ENCODE measurements around the gene DLGAP1. TPM values are rescaled to one million over a fixed set of nuclear protein-coding genes. Genes with fewer than 3 reads are reported as not detected.

The DLGAP1 gene
- total RNA-seq, 4 donors from 2014 or later = 0.13 to 6.2 (median 0.53) TPM

GRCh38 chr18:3492721-3493120, 962.4 kb downstream of the DLGAP1 start:
- ATAC-seq = no peak
- in situ Hi-C loops (cut with MboI; ENCODE audit: low sequenced_read_pairs in 4 of 4) = no loop called here

GRCh38 chr18:3491981-3492555, 963.0 kb downstream of the DLGAP1 start:
- ATAC-seq = no peak
- no peak overlapping the region for H3K4me3 ChIP-seq
- H3K27me3 ChIP-seq = no peaks in the 10 kb centered on the region
- DNase-seq = no peak
- intact Hi-C loops (cut with DNase I; ENCODE audit: low total_unique reads) (no loop called here), in situ Hi-C loops (cut with MboI; ENCODE audit: low sequenced_read_pairs in 4 of 4) (no loop called here)
- TF ChIP-seq POLR2A (IDR thresholded peaks at IDR 0.05) (no peak), CTCF (IDR thresholded peaks at IDR 0.05 in 4 of 5, conservative IDR thresholded peaks at IDR 0.05 in 1 of 5) (no peak)
- H3K27ac ChIP-seq = no peak overlapping the region
- H3K9me3 ChIP-seq = no peaks in the 10 kb centered on the region
- no peaks in the 10 kb centered on the region for H3K4me1 ChIP-seq
- no peaks in the 10 kb centered on the region for H3K36me3 ChIP-seq

More at GRCh38 chr18:3492721-3493120, 962.4 kb downstream of the DLGAP1 start:
- H3K4me1 ChIP-seq = no peaks in the 10 kb centered on the region
- H3K27ac ChIP-seq = no peak overlapping the region
- TF ChIP-seq POLR2A (IDR thresholded peaks at IDR 0.05) (no peak), CTCF (IDR thresholded peaks at IDR 0.05 in 4 of 5, conservative IDR thresholded peaks at IDR 0.05 in 1 of 5) (no peak)
- no peaks in the 10 kb centered on the region for H3K9me3 ChIP-seq
- H3K27me3 ChIP-seq = no peaks in the 10 kb centered on the region
- H3K4me3 ChIP-seq = no peak overlapping the region
- no peak for DNase-seq
- H3K36me3 ChIP-seq = no peaks in the 10 kb centered on the region
- intact Hi-C loops (cut with DNase I; ENCODE audit: low total_unique reads) = no loop called here

GRCh38 chr18:3489462-3489861, 965.6 kb downstream of the DLGAP1 start:
- Histone ChIP-seq H3K27ac (no peak overlapping the region), H3K36me3 (no peaks in the 10 kb centered on the region), H3K9me3 (no peaks in the 10 kb centered on the region), H3K4me3 (no peak overlapping the region), H3K4me1 (no peaks in the 10 kb centered on the region), H3K27me3 (no peaks in the 10 kb centered on the region)
- no peak for TF ChIP-seq CTCF (IDR thresholded peaks at IDR 0.05 in 4 of 5, conservative IDR thresholded peaks at IDR 0.05 in 1 of 5)
- TF ChIP-seq POLR2A (IDR thresholded peaks at IDR 0.05) = no peak
- ATAC-seq (no peak), DNase-seq (no peak)
- in situ Hi-C loops (cut with MboI; ENCODE audit: low sequenced_read_pairs in 4 of 4) (no loop called here), intact Hi-C loops (cut with DNase I; ENCODE audit: low total_unique reads) (no loop called here)

GRCh38 chr18:3486512-3486911, 968.6 kb downstream of the DLGAP1 start:
- H3K4me1 ChIP-seq = no peaks in the 10 kb centered on the region
- DNase-seq (no peak), ATAC-seq (no peak)
- H3K36me3 ChIP-seq = no peaks in the 10 kb centered on the region
- no peak for TF ChIP-seq POLR2A (IDR thresholded peaks at IDR 0.05)
- no peak for TF ChIP-seq CTCF (IDR thresholded peaks at IDR 0.05 in 4 of 5, conservative IDR thresholded peaks at IDR 0.05 in 1 of 5)
- in situ Hi-C loops (cut with MboI; ENCODE audit: low sequenced_read_pairs in 4 of 4) (no loop called here), intact Hi-C loops (cut with DNase I; ENCODE audit: low total_unique reads) (no loop called here)
- H3K27ac ChIP-seq = no peak overlapping the region
- H3K4me3 ChIP-seq = no peak overlapping the region
- H3K9me3 ChIP-seq = no peaks in the 10 kb centered on the region
- no peaks in the 10 kb centered on the region for H3K27me3 ChIP-seq
